ENCODE results near the gene AOPEP.

The AOPEP gene

DNA sequence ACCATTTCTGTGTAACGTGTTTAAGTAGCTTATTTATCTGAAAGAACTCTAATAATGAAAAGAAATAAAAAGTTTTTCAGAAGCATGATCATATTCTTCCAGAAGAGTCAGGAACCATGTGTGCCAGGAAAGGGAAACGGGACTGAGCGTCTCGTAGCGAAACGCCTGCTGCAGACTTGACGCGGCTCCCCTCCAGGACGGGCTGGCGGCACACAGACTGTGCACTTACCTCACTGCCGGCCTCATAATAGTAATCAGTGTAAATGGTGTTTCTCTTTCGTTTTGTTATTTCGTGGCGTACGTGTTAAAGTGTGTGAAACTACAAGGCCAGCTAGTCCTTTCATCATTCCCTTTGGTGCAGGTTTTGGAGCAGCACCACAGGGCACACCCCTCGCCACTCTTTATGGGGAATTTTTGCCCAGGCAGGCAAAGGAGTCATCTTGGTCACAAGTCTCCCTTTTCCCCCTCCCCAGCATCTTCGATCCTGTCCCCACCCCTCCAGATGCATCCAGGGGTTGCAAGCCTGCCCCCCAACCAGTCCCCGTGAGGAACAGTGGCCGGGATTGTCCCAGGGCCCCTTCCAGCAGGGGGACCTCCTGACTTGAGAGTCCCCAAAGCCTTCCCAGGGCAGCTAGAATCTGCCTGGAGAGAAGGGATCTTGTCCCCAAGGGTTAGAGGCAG is 357.9 kb downstream of the AOPEP start:
- no peak for DNase-seq (ENCODE audit: low spot score)

DNA sequence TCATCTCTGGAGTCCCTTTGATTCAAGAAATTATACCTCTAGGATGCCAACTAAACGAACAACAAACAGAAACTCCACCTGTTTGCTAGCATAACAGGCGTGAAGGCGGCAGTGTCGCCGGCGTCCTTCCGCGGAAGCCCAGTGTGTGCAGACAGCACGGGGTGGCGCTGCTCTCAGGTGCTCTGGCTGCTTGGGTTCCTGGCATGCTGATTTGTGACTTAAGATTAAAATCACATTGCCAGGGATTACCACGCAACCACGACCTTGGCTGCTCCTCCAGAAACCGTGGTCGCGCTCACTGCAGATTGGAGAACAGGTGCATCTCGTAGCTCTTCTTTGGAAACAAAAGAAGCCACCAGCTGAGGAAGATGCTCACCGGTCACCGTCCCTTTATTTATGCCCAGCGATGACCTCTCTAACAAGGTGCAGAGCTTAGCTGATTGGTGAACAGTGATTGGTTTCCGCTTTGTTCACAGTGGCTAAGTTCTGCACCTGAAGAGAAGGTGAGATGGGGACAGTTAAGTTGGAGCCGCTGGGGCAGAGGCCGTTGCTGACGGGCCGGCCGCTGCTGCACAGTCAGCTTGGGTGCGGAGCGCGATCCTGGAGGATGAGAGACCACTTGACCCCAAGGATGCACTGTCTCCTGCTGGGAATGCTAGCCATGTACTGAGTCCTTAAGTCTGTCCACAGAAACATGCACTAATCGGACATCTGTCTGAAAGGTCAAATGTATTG is 358.7 kb downstream of the AOPEP start:
- DNase-seq (ENCODE audit: low spot score), result no peak

- no peak for DNase-seq (ENCODE audit: low spot score)
These were observed 359.5 kb downstream of the AOPEP start for GRCh38 chr9:95085861-95086563.

GRCh38 chr9:95086564-95086955 is 360.1 kb downstream of the AOPEP start:
- DNase-seq (ENCODE audit: low spot score), result no peak

- DNase-seq (ENCODE audit: low spot score), result peak; percentile 63
These were observed 361.3 kb downstream of the AOPEP start for GRCh38 chr9:95087659-95088242.

- DNase-seq (ENCODE audit: low spot score), result no peak
These were observed 362.1 kb downstream of the AOPEP start for GRCh38 chr9:95088421-95089161.

DNA sequence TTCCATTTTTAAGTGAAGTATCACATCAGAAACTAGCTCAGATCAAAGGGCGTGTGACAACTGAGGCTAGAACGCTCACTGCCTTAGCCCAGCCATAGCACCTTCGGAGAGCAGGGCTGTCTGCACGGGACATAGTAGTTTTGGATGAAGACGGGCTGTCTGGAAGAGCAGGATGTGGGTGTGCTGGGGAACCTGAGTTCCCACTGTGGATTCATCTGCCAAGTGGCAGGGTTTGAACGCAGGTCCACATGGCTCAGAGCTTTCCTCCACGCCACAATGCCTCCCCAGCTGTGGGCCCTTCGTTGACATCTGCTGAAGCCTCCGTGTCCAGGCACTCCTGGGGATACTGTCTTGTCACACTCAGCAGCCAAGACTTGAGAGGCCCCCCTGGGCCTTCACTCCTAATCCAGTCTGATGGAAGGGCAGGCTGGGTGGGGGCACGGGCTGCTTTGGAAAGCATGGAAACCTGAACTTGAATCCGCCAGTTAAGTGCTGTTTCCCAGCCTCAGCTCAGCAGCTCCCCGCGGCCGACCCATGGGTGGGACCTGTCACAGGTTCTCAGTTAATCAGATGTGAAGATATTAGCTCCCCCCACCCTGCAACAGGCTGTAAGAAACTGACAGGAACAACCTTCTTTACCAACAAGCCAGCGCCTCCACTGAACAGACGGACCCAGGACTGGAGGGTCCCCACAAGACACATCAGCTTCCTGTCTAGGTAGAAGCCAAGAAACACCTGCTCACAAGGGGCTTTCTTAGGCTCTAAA is 362.9 kb downstream of the AOPEP start:
- no peak for DNase-seq (ENCODE audit: low spot score)

- DNase-seq (ENCODE audit: low spot score), result no peak
These were observed 363.7 kb downstream of the AOPEP start for GRCh38 chr9:95090023-95090791.

- no peak for DNase-seq (ENCODE audit: low spot score)
These were observed 364.5 kb downstream of the AOPEP start for GRCh38 chr9:95090871-95091577.

GRCh38 chr9:95091601-95092261 is 365.2 kb downstream of the AOPEP start:
- DNase-seq (ENCODE audit: low spot score), result peak; percentile 88

GRCh38 chr9:95092262-95093072 is 366.0 kb downstream of the AOPEP start:
- peak; percentile 86 for DNase-seq (ENCODE audit: low spot score)

DNA sequence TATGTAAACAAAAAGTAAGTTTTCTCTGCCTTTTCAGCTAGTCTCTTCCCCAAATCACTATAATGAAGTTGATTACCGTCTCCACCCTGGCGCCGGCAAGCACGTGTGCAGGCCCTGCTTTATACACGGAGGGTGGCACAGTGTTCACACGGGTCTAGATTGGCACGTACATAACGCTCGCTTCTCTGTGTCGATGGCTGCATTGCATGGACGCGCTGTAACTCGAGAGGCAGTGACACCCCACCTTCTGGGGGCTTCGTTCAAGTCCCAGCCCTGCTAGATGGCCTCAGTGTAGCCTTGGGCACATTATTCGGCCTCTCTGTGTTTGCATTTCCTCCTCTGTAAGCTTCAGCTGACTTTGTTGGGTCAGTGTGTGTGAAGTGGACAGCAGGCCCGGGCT is 367.1 kb downstream of the AOPEP start:
- DNase-seq (ENCODE audit: low spot score), result no peak

DNA sequence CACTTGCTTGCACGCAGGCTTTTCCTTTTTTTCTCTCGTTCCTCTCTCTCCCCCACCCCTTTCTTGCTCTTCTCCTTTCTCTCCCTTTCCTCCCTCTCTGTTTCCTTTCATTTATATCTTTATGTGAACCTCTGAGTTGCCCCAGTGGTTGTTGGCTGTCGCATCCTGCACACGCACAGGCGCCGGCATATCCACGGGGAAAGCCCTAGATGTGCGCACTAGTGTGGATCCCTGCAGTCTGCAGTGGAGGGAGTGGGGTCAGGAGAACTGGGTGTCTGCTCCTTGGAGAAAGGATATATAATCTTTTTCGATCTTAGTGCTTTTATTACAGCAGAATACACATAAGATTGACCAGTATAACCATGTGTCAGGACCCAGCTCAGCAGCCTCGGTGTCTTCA is 367.5 kb downstream of the AOPEP start:
- no peak for DNase-seq (ENCODE audit: low spot score)

GRCh38 chr9:95095641-95096355 is 369.3 kb downstream of the AOPEP start:
- no peak for DNase-seq (ENCODE audit: low spot score)

DNA sequence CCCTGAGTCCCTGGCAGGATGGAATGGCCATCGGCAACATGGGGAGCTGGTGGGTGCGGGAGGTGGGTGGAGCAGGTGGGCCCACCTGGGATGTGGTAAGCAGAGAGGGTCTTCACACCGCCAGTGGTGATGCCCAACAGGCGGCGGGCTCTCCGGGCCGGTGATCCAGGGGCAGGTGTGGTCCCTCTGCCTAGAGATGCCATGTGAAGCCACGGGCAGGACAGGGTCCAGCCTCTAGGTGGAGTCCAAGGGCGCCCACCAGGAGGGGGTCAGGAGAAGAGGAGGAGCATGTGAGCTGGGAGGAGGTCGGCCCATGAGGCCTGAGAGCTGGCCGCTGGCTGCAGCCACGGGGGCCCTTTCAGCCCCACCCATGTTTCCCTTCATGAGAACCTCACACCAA is 369.9 kb downstream of the AOPEP start:
- DNase-seq (ENCODE audit: low spot score), result no peak

- no peak for DNase-seq (ENCODE audit: low spot score)
These were observed 370.3 kb downstream of the AOPEP start for GRCh38 chr9:95096807-95097206.

GRCh38 chr9:95097279-95097678 is 370.8 kb downstream of the AOPEP start:
- DNase-seq (ENCODE audit: low spot score), result no peak
